K562 (cell line): ENCODE data around the gene MPZL1. TPM values are rescaled to one million over a fixed set of nuclear protein-coding genes. Genes with fewer than 3 reads are reported as not detected.
A peak's percentile ranks its signal among the peaks of the same experiment; 100 is the strongest.

Experiments
- ATAC-seq: fragments of 200-7000 bp; cut with Tn5 transposase; 3 replicates; pipeline ENCODE4 v1.9.1; 2020; ENCODE audit warnings: moderate library complexity
- BruUV-seq: library from RNA; stranded (reverse); fragments of 400-500 nt; replicated peaks from 2 replicates; lab custom pipeline; 2021; lab: Mats Ljungman, UMichigan
- CTCF ChIA-PET: fragments of 300-600 bp; formaldehyde crosslinking; extraction: SDS; loops from one replicate; lab custom pipeline; 2021; ENCODE audit warnings: low intra/inter-chr PET ratio; lab: Yijun Ruan, JAX
- POLR2A ChIA-PET: fragments of 300-600, 350-650 bp; sonication (Branson Sonifier 250); formaldehyde crosslinking; extraction: SDS; loops from one replicate; lab custom pipeline; 2021; ENCODE audit warnings: antibody characterized with exemption, inconsistent platforms; lab: Yijun Ruan, JAX
- DNase-seq, 4 experiments: peaks; one replicate each; pipeline versions ENCODE4 v3.0.0 to v3.0.0-alpha.2; 2011 to 2018; ENCODE audit warnings: low spot score in 3 of 4, mixed read lengths in 3 of 4; ENCODE audit errors: extremely low read depth in 1 of 4
- FAIRE-seq: peaks from 2 replicates; lab custom pipeline; 2011; peaks lifted over from hg19 to GRCh38; lab: Jason Lieb, UNC
- H2AFZ ChIP-seq: 2 replicates; pipeline ENCODE4 v1.6.0; 2011; ENCODE audit warnings: low read depth, low read length, control low read depth, inconsistent platforms
- H3K27ac ChIP-seq: fragments of 200-600 bp; 3 replicates; pipeline ENCODE4 v1.8.0; 2011; ENCODE audit warnings: low read depth, mild to moderate bottlenecking, control low read depth, inconsistent platforms, low read length, moderate library complexity, mixed read lengths; ENCODE audit errors: extremely low read depth
- H3K27me3 ChIP-seq, 2 experiments: fragments of 300-600 bp in 1 of 2; 2 replicates in 1 of 2; 3 replicates in 1 of 2; pipeline versions ENCODE4 v1.6.0 to v1.8.0; 2011; ENCODE audit warnings: inconsistent platforms in 2 of 2, low read length in 2 of 2, mild to moderate bottlenecking in 1 of 2, mixed read lengths in 1 of 2, moderate library complexity in 1 of 2; ENCODE audit not compliant: control insufficient read depth in 2 of 2, insufficient read depth in 2 of 2
- H3K36me3 ChIP-seq: fragments of 300-600 bp; 3 replicates; pipeline ENCODE4 v1.8.0; 2011; ENCODE audit warnings: mild to moderate bottlenecking, low read length, inconsistent platforms; ENCODE audit not compliant: control insufficient read depth, insufficient read depth
- H3K4me1 ChIP-seq, 2 experiments: fragments of 200-600 bp in 1 of 2; replicated peaks in 1 of 2; 2 replicates in 1 of 2; 3 replicates in 1 of 2; pipeline versions ENCODE4 v1.5.1 to v1.8.0; 2011; ENCODE audit warnings: inconsistent platforms in 2 of 2, low read length in 2 of 2, mild to moderate bottlenecking in 1 of 2, mixed read lengths in 1 of 2, moderate library complexity in 1 of 2; ENCODE audit not compliant: control insufficient read depth in 2 of 2, insufficient read depth in 2 of 2
- H3K4me2 ChIP-seq: 2 replicates; pipeline ENCODE4 v1.6.1; 2011; ENCODE audit warnings: low read length, control low read depth, inconsistent platforms, mixed read lengths; ENCODE audit not compliant: insufficient read depth
- H3K4me3 ChIP-seq: fragments of 200-600 bp; sonication (generic), shearing (Covaris generic); 2 replicates; pipeline ENCODE4 v1.5.1; 2016; ENCODE audit warnings: control low read depth, inconsistent platforms
- H3K79me2 ChIP-seq: fragments of 200-600 bp; 3 replicates; pipeline ENCODE4 v1.8.0; 2011; ENCODE audit warnings: low read length, inconsistent platforms; ENCODE audit not compliant: control insufficient read depth, insufficient read depth
- H3K9ac ChIP-seq, 2 experiments: 2 replicates each; pipeline versions ENCODE4 v1.6.0 to v1.6.1; 2011; ENCODE audit warnings: low read depth in 2 of 2, low read length in 2 of 2, control low read depth in 1 of 2, inconsistent platforms in 1 of 2, mild to moderate bottlenecking in 1 of 2, mixed read lengths in 1 of 2; ENCODE audit not compliant: insufficient read depth in 1 of 2
- H3K9me1 ChIP-seq: one replicate; pipeline ENCODE4 v1.6.0; 2011; ENCODE audit warnings: inconsistent platforms, mild to moderate bottlenecking, low read length, moderate library complexity; ENCODE audit not compliant: control insufficient read depth, insufficient read depth
- H3K9me3 ChIP-seq: replicated peaks from 2 replicates; pipeline ENCODE4 v1.5.1; 2011; ENCODE audit warnings: low read depth, low read length, inconsistent platforms; ENCODE audit not compliant: control insufficient read depth, insufficient read depth
- H4K20me1 ChIP-seq: replicated peaks from 2 replicates; pipeline ENCODE4 v1.6.1; 2011; ENCODE audit warnings: low read length, inconsistent platforms, mixed read lengths; ENCODE audit not compliant: control insufficient read depth, insufficient read depth
- BRD4 ChIP-seq: fragments of 200-600 bp; sonication (generic); IDR thresholded peaks from 2 replicates; pipeline ENCODE4 v1.6.1; 2017; ENCODE audit warnings: inconsistent platforms
- KAT2B ChIP-seq: IDR thresholded peaks from one replicate; pipeline ENCODE4 v1.6.1; 2012; ENCODE audit warnings: low read depth, mild to moderate bottlenecking, control low read depth, inconsistent platforms, low read length, moderate library complexity
- PRMT5 ChIP-seq: sonication (generic); formaldehyde crosslinking; IDR thresholded peaks from 2 replicates; pipeline ENCODE4 v1.5.0; 2020; ENCODE audit warnings: missing genetic modification reagents
- THRA ChIP-seq: fragments of 450-650 bp; IDR thresholded peaks from 2 replicates; pipeline ENCODE4 v1.6.1; 2017; ENCODE audit warnings: mild to moderate bottlenecking, moderate library complexity
- WGBS: fragments of 100-300 bp; shearing (Covaris generic); methylation state at CpG from one replicate; pipeline ENCODE4 v1.1.6; 2016; ENCODE audit warnings: low coverage, mixed read lengths; ENCODE audit not compliant: insufficient coverage; ENCODE audit errors: missing lambda C conversion rate; 5-methylcytosine and 5-hydroxymethylcytosine counted together
- in situ Hi-C: fragments of 300-500 bp; cut with MboI; formaldehyde crosslinking; loops from 4 replicates; pipeline ENCODE4 v1.15.0; 2018; ENCODE audit warnings: inconsistent platforms, mixed read lengths
- intact Hi-C: fragments of 100-400 bp; cut with micrococcal nuclease; formaldehyde crosslinking; loops from 2 replicates; pipeline ENCODE4 v1.14.2; 2022
- polyA plus RNA-seq, 8 experiments: library from polyadenylated mRNA; depleted of rRNA in 4 of 8; stranded (reverse) in 5 of 8; unstranded in 3 of 8; fragments of >200 nt; fragmentation: Nextera tagmentation in 2 of 8; fragmentation: Illumina TruSeq in 1 of 8; extraction: Ambion mirVana in 2 of 8; extraction: Trizol in 1 of 8; gene quantifications; 2 replicates each; pipeline versions ENCODE4 v1.2.1 to v1.2.3, GENCODE V29; 2011 to 2014; ENCODE audit warnings: inconsistent platforms in 1 of 8, missing spikeins in 1 of 8
- total RNA-seq, 7 experiments: library from RNA; depleted of rRNA in 6 of 7; stranded (reverse); fragments of >200 nt in 6 of 7; fragmentation: Illumina TruSeq in 2 of 7; extraction: Trizol in 2 of 7; gene quantifications; 2 replicates each; pipeline versions ENCODE4 v1.2.1 to v1.2.3, GENCODE V29; 2011 to 2021; ENCODE audit warnings: low replicate concordance in 1 of 7

MPZL1 gene
- total and polyA plus RNA-seq, 9 of the 15 experiments (the other 6 are each of a cell fraction or from before 2014, with no cell fraction given), result 14.5 to 153 (median 66.5) TPM

GRCh38 chr1:167689567-167689920 lies 32.2 kb upstream of the MPZL1 start:
- Histone ChIP-seq H3K4me3 (no peak overlapping the region), H3K4me1 (peaks cover 9 to 12% of the 10 kb centered on the region in 2 experiments; a peak in 4 of 5 replicates), H2AFZ (no peak overlapping the region), H3K9me1 (no peaks in the 10 kb centered on the region), H3K9ac (no peak overlapping the region), H3K27me3 (no peaks in the 10 kb centered on the region)
- ChIA-PET POLR2A (interaction anchor here (0.7 to 1.2 kb wide), 2 partner anchors 24 to 126 kb away, joined by 3 read pairs; no protein-coding TSS in a partner anchor), CTCF (interaction anchor here (1.7 to 3.4 kb wide), 2 partner anchors 89 to 288 kb away, joined by 10 to 45 read pairs; no protein-coding TSS in a partner anchor)
- intact Hi-C loops, result loop anchor here (2.0 to 10.0 kb wide), 6 partner anchors 57 to 622 kb away; no protein-coding TSS in a partner anchor
- FAIRE-seq (no peak), ATAC-seq (no peak), DNase-seq (no peak)
- TF ChIP-seq PRMT5 (CRISPR knock-in tag) (0 out of 2 replicates have a peak, but pooled peaks have one; percentile 41), BRD4 (no peak), KAT2B (no peak), THRA (no peak)
- TF ChIP-seq, all 486 proteins: peak for 1
- H3K27ac ChIP-seq, result no peak overlapping the region
- 84% methylated on average over 5 of the region's 5 CpGs for WGBS
- no peaks in the 10 kb centered on the region for H3K79me2 ChIP-seq
- no peaks in the 10 kb centered on the region for H3K9me3 ChIP-seq
- no peak overlapping the region for H3K4me2 ChIP-seq
- H3K36me3 ChIP-seq, result peaks cover 75% of the 10 kb centered on the region
- no peaks in the 10 kb centered on the region for H4K20me1 ChIP-seq
- no TSS peak for BruUV-seq
- in situ Hi-C loops, result loop anchor here (25.0 kb wide), 2 partner anchors 1502 to 1677 kb away; no protein-coding TSS in a partner anchor
